HG03342 (cell line): Measurements from ENCODE around the gene AFG3L2.

Experiments used
- ATAC-seq: cut with Tn5 transposase; IDR thresholded peaks from one replicate; pipeline ENCODE4 v1.9.1; 2021; ENCODE audit warnings: mild to moderate bottlenecking, moderate library complexity; ENCODE audit not compliant: unreplicated experiment

The AFG3L2 gene

DNA sequence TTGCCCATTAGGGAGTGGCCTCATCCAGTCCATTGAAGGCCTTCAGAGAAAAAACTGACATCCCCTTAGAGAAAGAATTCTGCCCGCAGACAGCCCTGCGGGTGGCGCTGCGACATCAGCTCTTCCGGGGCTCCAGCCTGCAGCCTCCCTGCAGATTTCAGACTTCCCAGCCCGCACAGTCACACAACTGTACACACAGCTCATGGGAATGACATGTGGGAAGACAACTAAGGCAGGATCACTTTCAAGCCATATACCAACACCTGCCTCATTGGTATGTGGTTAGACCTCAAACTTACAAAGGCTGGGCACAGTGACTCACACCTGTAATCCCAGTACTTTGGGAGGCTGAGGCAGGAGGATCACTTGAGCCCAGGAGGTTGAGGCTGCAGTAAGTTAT, 93.8 kb downstream of the AFG3L2 start:
- no peak for ATAC-seq

DNA sequence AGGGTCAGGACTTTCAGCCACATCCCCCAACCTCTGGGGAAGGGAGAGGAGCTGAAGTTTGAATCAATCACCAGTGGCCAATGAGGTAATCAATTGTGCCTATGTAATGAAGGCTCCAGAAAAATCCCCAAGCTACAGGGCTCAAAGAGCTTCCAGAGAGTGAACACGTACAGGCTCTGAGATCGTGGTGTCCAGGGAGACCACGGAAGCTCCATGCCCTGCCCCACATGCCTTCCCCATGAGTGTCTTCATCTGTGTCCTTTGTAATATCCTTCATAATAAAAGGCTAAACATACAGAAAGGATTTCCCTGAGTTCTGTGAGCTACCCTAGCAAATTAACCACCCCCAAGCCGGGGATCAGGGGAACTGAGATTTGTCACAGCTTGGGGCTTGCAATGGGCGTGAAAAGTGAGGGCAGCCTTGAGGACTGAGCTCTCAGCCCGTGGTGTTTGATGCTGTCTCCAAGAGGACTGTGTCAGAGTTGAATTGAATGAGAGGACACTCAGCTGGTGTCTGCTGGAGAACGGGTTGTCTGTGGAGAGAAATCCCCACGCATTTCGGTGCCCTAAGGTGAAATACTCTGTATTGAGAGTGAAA, 94.5 kb downstream of the AFG3L2 start:
- ATAC-seq = no peak

DNA sequence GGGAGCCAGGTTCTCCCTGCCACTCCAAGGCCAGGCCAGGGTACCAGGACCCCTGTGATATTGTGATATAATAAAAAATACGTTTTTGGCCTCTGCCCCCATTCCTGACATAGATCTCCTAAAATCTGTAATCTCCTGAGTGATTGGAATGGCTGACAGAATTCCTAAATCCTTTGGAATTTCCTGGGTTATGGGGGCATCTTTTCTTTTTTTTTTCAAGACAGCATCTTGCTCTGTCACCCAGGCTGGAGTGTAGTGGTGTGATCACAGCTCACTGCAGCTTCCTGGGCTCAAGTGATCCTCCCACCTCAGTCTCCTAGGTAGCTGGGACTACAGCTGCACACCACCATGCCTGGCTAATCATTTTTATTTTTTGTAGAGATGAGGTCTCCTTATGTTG, 95.2 kb downstream of the AFG3L2 start:
- ATAC-seq = no peak

DNA sequence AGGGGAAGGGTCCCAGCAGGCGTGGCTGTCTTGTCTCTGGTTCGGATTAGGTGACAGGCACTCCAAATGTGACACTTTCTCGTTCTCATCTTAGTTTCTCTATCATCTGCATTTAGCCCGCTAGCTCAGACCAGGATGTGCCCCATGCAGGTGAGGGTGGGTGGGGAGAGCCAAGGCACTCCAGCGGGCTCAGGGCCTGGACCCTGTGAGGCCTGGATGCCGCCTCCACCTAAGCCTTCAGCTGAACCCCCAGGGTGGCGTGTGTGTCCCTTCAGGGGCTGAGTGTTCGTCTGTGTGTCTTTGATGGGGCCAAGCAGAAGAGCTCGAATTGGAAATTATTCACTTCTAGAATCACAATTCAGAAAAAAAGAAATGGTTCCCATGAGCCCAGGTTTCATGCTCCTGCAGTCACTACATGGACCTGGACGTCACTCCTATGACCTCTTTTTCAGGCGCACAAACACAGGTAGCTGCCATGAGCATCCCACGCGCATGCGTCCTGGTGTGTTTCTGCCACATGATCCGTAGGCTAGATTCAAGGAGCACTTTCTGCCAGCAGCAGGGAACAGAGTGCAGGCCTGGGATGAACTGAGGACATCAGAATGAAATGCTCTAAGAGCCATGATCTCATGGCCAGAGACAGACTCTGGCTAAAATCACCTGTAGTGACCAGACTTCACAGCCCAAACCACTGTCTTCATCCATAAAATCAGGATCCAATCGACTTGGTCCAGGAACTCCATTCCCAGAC, 97.1 kb downstream of the AFG3L2 start:
- ATAC-seq = no peak
